HG03095 (cell line): ENCODE results near the gene KIF25.
"Not testable (repeated sequence)": the region's sequence is repeated elsewhere in the genome, so short reads cannot be mapped to it uniquely, and the experiment has no call there.

ENCODE experiments used
- ATAC-seq: cut with Tn5 transposase; IDR thresholded peaks from one replicate; pipeline ENCODE4 v1.9.1; 2021; ENCODE audit warnings: moderate library complexity; ENCODE audit not compliant: unreplicated experiment

The KIF25 gene

DNA sequence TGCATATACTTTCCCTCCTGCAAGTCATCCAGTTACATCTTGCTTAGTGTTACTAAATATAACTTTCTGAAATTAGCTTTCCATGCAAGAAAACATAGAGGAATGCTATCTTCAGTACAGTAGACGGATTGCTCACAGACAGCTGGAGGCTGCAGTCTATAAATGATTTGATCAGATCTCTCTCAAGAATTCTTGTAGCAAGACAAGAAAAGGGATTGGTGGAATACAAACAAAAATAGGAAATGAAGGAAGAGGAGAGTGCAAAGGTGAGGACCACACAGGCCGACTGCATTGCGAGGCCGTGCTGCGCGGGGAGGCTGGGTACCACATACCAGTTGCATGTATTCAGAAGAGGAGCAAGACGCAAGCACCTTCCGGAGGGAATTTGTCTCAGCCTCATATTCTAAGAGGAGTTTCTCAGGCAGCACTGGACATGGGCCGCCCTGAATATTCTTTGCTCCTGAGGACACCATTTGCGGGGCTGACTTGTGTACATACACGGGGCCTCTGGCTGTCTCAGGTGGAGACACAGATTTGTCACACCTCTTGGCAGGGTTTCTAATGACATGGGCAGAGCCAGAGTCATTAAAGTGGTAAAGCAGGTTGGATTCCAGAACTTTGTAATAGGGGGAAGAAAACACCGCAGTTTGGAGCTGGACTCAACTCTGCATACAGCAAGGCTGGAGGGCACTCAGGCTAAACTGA is 22.7 kb upstream of the KIF25 start:
- no peak for ATAC-seq

DNA sequence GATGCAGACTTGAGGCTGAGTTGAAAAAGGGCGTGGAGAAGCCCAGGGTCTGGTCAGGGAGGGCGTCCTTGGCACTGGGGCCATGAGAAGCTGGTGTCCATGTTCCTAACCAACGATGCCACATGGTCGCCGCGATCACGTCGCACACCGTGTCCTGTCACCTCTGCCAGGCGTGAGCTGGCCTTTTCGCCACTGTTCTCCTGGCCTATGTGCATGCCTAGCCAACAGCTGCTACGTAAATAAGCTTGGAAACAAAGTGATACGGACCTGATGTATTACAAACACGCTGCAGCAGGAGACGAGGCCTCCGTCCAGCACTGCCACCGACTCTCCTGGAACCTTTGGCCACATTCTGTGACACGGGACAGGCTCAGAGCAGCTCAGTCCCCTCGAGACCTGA is 22.0 kb upstream of the KIF25 start:
- ATAC-seq, result no peak

DNA sequence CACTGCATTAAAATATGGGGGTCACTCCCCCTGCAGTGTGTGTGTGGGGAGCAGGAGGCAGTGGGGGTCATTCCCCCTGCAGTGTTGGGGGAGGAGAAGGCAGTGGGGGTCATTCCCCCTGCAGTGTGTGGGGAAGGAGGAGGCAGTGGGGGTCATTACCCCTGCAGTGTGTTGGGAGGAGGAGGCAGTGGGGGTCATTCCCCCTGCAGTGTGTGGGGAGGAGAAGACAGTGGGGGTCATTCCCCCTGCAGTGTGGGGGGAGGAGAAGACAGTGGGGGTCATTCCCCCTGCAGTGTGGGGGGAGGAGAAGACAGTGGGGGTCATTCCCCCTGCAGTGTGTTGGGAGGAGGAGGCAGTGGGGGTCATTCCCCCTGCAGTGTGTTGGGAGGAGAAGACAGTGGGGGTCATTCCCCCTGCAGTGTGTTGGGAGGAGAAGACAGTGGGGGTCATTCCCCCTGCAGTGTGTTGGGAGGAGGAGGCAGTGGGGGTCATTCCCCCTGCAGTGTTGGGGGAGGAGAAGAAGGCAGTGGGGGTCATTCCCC is 21.3 kb upstream of the KIF25 start:
- not testable (repeated sequence) for ATAC-seq

DNA sequence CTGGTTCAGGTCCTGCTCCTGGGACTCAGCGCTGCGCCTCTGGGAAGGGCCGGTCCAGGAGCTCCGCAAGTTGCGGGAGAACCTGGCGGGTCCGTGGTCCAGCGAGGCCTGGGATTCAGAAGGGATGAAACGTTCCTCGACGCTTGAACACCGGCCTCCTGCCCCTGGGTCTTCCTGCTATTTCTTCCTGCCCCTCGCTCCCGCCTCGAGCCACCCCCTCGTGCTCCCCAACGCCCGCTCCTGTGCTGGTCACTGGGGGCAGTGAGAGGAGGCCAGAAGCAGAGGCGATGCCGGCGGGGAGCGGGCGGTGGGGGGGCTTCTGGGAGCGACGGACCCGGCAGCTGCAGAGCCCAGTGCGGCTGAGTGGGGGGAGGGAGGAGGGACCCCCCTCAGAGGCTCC is 20.8 kb upstream of the KIF25 start:
- ATAC-seq, result no peak

DNA sequence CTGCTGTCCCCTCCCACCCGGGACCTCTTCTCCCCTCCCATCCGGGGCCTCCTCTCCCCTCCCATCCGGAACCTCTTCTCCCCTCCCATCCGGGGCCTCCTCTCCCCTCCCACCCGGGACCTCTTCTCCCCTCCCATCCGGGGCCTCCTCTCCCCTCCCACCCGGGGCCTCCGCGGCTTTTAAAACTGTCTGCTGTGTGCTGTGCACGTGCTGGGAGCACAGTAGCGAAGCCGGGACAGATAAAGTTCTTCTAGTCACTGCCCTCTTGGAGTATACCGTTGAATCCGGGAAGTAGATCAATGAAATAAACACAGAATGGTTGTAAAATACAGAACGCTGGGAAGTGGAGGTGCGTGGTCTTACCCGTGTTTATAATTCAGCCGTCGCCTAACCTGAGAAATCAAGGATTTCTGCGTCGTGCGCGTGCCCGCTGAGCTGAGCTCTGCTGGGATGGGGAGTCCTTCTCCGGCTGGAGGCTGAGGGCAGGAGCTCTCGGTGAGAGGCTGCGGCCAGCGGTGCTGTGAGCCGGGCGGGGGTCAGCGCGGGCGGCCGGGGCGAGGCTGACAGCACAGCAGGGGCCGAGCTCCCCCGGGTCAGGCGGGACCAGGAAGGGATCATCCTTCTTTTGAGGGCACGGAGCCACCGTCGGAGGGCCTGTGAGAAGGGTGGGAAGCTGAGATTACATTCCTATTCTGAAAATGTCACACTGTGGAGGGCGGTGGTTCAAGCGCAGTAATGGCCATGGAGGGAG is 19.6 kb upstream of the KIF25 start:
- no peak for ATAC-seq

DNA sequence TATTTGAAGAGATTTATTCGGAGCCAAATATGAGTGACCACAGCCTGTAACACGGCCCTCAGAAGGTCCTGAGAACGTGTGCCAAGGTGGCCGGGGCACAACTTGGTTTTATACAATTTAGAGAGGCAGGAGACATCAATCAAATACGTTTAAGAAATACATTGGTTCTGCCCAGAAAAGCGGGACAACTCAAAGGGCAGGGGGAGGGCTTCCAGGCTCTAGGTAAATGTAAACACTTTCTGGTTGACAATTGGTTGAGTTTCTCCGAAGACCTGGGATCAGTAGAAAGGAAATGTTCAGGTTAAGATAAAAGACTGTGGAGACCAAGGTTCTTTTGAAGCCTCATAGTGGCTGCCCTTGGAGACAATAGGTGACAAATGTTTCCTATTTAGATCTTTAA is 18.9 kb upstream of the KIF25 start:
- ATAC-seq, result no peak

DNA sequence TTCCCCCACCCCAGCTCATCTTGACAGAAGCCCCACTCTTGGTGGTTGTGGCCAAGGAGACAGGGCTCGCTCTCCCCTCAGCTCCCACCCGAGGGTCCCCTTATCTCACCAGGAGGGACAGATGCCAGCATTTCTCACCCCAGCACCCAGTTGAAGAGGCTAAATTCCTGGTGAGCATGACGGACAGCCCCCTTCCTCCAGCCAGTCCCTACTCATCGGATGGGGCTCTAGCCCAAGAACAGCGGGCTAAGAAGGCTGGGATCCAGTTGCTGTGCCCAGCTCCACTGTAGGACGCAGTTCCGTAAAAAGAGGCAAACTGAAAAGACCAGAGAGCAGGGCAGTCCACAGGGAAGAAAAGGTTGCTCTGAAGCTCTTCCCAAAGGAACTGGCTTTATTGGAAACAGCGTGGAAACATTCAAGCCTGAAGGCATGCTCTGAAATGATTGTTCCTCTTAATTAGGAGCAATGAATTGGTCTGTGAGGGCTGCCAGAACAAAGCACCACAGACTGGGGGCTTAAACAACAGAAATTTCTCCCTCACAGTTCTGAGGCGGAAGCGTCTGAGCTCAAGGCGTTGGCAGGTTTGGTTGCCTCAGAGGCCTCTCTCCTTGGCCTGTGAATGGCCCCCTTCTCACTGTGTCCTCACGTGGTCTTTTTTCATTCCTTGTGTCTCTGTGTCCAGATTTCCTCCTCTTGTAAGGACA is 17.9 kb upstream of the KIF25 start:
- ATAC-seq, result no peak

DNA sequence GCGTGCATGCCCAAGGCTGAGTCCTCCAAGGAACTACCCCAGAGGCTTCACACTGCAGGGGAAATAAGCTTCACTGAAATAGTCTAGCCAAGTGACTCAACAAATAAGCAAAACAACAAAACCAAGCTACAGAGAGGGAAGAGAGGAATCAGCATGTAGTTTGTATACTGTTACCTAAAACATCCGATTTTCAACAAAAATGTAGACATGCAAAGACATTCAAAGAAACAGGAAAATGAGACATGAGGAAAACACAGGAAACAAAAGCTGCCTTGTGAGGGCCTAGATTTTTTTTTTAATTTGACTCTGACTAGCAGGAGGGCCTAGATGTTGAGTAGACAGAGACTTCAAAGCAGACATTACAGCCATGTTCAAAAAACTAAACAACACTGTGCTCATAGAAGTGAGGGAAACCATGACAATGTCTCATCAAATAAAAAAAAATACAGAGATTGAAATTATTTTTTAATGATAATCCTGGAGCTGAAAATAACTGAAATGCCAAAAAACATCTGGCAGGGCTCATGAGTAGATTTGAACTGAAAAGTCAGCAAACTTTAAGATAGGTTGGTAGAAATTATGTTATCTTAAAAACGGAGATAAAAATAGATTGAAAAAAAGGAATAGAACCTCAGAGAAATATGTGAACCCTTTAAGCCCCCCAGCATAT is 16.4 kb upstream of the KIF25 start:
- ATAC-seq, result no peak

DNA sequence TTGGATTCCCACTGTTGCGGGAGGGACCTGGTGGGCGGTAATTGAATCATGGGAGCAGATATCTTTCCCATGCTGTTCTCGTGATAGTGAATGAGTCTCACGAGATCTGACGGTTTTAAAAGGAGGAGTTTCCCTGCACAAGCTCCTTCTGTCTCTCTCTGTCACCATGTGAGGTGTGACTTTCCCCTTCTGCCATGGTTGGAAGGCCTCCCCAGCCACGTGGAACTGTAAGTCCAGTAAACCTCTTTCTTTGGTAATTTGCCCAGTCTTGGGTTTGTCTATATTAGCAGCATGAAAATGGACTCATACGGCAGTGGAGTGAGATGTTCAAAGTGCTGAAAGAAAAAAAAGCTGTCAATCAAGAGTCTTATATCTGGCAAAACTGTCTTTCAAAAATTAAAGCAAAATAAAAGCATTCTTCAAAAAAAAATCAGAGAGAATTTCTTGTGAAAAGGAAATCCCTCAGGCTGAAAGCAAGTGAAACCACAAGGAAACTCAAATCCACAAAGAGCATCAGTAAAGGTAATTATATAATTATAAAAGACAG is 15.5 kb upstream of the KIF25 start:
- ATAC-seq, result no peak

DNA sequence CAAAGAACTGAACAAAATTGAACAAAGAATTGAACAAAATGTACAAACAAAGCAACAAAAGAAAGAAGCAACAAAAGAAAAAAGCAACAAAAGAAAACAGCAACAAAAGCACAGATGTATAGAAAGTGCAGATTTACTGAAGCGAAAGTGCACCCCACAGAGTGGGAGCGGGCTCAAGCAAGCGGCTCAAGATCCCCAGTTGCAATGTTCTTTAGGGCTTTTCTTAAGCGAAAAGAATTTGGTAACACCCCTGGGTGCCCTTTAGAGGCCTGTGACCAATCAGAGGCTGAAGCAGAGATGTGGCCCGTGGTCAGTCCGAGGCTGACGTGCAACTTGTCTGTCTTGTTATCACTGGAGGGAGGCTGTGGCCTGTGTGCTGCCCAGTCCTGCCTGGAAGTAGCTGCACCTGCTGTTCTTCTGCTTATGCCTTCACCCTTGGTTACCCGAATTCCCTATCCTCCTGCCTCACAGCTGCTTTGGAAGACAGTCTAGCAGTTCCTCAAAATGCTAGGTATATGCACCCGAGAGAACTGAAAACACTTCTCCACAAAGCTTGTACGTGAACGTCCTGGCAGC is 13.2 kb upstream of the KIF25 start:
- ATAC-seq, result no peak

DNA sequence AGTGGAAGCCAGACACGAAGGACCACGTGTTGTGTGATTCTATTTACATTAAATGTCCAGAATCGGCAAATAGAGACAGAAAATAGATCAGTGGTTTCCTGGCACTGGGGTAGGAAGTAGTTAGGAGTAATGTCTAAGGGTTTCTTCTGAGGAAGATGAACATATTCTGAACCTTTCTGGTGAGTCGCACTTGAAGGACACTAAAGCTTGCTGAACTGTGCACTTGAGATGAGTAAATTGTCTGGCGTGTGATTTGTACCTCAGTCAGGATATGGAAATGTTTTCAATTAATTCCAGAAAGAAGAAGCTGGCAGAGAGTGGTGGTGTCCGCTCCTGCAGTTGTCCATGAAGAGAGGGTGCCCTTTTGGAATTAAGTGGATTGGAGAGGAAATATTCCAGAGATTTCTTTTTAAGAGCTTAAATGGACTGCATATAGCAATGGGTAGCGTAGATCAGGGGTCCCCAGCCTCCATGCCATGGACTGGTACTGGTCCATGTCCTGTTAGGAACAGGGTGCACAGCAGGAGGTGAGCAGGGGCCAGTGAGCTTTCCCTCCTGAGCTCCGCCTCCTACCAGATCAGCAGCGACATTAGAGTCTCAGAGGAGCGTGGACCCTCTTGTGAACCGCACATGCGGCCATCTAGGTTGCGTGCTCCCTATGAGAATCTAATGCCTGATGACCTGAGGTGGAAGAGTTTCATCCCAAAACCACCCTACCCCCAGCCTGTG is 12.4 kb upstream of the KIF25 start:
- ATAC-seq, result no peak

DNA sequence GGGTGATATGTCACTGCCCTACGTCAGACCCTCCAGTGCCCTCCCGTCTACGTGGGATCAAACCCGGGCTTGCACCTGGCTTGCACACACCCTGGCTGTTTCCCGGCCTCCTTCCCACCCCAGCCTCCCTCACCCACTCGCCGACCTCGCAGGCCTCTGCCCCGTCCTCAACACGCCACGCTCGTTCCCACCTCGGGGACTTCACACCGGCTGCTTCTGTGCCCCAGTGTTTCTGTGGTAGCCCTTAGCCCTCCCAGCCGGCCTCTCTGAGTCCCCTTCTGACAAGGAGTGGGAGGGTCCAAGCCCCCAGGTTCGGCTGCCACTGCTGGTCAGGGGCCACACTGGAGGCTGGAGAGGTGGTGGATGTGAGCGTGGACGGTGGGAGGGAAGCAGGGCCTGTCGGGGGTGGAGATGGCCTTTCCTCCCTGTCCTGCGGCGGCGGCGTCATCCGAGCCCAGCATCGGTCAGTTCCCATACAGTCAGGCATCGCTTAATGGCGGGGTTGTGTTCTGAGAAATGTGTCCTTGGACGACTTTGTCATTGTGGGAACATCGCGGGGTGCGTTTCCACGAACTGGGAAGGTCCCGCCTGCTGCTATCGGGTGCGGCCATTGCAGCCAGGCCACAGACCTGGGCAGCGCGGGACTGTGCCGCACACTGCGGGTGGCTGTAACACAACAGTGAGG is 11.4 kb upstream of the KIF25 start:
- no peak for ATAC-seq

DNA sequence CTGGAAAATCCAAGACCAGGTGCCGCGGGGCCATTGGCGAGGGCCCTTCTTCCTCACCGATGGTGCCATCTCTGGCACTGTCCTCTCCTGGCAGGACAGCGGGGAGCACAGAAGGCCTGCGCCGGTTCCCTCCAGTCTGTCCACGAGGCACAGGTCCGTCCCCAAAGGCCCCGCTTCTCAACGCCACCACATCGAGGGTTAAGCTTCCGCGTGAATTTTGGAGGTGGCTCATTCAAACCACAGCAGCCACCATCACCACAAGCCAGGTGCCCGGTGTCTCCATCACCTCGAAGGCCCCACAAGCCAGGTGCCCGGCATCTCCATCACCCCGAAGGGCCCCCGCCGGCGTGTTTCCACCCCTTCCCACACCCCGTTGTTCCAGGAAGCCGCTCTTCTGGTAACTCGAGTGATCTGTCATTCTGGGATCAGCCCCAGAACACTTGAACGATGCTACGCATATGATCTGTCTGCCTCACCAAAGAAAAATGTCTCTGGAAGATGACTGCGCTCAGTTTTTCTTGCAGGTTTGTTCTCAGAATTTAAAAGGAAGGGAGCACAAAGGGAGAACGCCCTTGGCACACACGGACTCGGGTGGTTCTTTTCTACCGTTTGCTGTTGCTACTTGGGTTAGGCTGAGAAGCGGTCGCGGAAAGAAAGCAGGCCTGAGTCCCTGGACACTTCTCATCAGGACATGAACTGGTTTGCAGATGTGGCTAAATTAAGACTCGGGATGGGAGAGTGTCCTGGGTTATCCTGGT is 9.9 kb upstream of the KIF25 start:
- ATAC-seq, result no peak

DNA sequence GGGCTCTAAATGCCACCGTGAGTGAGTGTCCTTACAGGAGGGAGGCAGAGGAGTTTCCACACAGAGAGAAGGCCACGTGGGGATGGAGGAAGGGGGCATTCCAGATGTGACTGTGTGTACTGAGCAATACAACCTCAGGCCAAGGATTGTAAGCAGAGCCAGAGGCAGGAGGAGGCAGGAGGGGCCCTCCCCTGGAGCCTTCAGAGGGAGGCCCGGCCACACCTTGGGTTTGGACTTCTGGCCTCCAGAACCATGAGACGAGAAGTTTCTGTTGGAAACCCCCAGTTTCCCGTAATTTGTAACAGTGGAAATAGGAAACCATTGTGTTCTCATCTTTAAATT is 9.3 kb upstream of the KIF25 start:
- no peak for ATAC-seq

DNA sequence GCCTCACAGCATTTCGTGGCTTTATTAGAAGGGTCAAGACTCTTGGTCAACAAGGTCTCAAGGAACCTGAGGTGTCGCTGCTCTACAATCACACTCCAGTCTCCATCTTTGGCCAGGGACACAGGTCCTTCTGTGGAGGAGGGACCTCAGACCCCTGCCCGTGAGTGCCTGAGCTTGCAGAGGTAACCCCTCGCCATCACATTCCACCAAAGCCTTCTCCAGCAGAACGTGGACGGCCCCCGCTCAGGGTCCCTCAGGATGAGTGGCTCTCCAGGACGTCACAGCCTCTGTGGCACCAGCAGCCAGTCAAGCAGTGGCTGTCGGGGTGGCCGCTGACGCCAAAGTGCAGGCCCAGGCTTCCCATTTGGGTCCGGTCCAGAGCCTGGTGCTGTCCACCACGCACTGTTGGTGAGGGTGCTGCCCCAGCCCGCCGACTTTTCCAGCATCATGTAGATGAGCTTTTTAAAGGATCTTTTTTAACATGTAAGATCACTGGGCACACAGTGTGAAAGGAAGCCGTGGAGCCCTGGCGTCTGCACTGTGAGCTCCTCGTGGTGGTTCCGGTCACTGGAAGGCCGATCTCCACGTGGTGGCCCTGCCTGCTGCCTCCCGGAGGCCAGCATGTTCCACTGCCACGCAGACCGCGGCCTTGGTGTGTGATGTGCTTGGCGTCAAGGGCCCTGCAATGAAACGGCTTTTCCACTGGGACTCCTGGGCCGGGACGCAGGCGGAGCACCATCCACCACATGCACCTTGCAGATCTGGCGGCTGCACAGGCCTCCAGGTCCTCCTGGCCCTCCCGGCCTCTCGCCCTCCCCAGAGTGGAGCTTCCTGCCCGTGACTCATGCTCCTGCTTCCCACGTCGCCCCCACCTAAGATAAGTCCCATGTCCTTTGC is 8.3 kb upstream of the KIF25 start:
- no peak for ATAC-seq

DNA sequence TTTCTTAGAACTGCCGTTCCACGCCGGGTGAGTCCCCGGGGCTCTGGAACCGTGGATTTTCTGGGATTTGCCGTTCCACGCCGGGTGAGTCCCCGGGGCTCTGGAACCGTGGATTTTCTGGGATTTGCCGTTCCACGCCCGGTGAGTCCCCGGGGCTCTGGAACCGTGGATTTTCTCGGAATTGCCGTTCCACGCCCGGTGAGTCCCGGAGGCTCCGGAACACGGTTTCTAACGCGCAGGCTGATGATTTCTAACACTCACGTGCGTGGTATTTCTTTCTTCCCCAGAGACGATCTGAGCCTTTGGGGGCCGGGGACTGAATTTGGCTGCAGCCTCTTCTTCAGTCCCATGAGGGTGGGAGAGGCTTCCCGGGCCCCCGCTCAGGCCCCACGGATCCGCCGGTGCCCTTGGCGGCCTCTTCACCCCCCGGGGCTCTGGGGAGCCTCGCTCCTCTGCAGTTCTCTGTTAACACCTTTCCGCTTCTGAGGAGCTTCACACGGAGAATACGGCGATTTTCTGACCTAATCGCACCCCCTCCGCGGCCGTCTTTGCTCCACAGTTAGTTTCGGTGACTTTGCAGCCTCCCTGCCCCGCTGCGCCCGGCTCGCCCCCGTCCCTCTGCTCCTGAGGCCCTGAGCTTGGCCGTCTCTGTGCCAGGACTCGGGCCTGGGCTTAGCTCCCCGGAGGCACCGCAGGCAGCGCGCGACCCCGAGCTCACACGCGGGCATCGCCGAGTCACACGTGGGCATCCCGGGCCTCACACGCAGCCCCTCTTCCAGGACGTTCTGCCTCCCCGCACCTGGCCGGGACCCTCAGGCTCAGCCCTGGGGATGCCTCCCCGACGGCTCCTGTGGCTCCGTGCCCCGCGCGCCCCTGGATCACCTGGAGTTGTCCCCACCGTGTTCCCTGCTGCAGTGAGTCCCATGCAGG is 7.2 kb upstream of the KIF25 start:
- ATAC-seq, result no peak

DNA sequence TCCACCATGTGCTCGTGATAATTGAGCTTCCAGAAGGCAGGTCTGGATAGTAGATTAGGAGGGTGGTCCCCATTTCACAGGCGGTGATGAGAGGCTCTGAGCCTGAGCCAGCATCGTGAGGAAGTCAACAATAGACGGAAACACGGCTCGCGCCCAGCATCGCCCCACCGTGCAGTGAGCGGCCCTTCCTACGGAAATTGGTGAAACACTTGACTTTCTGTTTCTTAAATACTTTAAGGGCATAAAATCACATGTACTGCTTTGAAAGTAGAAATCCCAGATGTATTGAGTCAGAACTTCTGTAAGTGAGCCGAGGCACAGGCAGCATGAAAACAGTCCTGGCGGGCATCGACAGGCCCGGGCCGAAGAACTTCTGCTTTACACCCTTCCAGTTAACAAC is 4.3 kb upstream of the KIF25 start:
- ATAC-seq, result no peak
